ENCODE measurements around the gene PACRG.

The PACRG gene

GRCh38 chr6:163288915-163289314, 561.1 kb downstream of the PACRG start:
- no peak for TF ChIP-seq YY1 (IDR thresholded peaks at IDR 0.05; ENCODE audit: low read depth)
- TF ChIP-seq, protein P1, sequence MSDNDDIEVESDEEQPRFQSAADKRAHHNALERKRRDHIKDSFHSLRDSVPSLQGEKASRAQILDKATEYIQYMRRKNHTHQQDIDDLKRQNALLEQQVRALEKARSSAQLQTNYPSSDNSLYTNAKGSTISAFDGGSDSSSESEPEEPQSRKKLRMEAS (IDR thresholded peaks at IDR 0.05) = no peak
- no peak for TF ChIP-seq TCF12 (IDR thresholded peaks at IDR 0.05; ENCODE audit: low read depth)
- TF ChIP-seq, protein P2, sequence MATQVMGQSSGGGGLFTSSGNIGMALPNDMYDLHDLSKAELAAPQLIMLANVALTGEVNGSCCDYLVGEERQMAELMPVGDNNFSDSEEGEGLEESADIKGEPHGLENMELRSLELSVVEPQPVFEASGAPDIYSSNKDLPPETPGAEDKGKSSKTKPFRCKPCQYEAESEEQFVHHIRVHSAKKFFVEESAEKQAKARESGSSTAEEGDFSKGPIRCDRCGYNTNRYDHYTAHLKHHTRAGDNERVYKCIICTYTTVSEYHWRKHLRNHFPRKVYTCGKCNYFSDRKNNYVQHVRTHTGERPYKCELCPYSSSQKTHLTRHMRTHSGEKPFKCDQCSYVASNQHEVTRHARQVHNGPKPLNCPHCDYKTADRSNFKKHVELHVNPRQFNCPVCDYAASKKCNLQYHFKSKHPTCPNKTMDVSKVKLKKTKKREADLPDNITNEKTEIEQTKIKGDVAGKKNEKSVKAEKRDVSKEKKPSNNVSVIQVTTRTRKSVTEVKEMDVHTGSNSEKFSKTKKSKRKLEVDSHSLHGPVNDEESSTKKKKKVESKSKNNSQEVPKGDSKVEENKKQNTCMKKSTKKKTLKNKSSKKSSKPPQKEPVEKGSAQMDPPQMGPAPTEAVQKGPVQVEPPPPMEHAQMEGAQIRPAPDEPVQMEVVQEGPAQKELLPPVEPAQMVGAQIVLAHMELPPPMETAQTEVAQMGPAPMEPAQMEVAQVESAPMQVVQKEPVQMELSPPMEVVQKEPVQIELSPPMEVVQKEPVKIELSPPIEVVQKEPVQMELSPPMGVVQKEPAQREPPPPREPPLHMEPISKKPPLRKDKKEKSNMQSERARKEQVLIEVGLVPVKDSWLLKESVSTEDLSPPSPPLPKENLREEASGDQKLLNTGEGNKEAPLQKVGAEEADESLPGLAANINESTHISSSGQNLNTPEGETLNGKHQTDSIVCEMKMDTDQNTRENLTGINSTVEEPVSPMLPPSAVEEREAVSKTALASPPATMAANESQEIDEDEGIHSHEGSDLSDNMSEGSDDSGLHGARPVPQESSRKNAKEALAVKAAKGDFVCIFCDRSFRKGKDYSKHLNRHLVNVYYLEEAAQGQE (IDR thresholded peaks at IDR 0.05; ENCODE audit: low read depth) = no peak
- no peak for TF ChIP-seq EP300 (IDR thresholded peaks at IDR 0.05; ENCODE audit: borderline replicate concordance)
- TF ChIP-seq RAD21 (IDR thresholded peaks at IDR 0.05; ENCODE audit: low read depth) = no peak
- TF ChIP-seq TAF1 (IDR thresholded peaks at IDR 0.05; ENCODE audit: low read depth) = no peak
- no peak for TF ChIP-seq ZBTB7A (IDR thresholded peaks at IDR 0.05; ENCODE audit: low read depth)
- no peak for TF ChIP-seq EGR1 (IDR thresholded peaks at IDR 0.05)
- no peak for TF ChIP-seq NFIC (IDR thresholded peaks at IDR 0.05)
- no peak for TF ChIP-seq FOXM1 (IDR thresholded peaks at IDR 0.05; ENCODE audit: borderline replicate concordance, low read depth)
- TF ChIP-seq CEBPB (IDR thresholded peaks at IDR 0.05) = no peak
- no peak for TF ChIP-seq CREB1 (IDR thresholded peaks at IDR 0.05; ENCODE audit: low read depth)
- TF ChIP-seq, protein P3, sequence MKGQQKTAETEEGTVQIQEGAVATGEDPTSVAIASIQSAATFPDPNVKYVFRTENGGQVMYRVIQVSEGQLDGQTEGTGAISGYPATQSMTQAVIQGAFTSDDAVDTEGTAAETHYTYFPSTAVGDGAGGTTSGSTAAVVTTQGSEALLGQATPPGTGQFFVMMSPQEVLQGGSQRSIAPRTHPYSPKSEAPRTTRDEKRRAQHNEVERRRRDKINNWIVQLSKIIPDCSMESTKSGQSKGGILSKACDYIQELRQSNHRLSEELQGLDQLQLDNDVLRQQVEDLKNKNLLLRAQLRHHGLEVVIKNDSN (IDR thresholded peaks at IDR 0.05) = no peak
- no peak for TF ChIP-seq TEAD4 (IDR thresholded peaks at IDR 0.05)

DNA sequence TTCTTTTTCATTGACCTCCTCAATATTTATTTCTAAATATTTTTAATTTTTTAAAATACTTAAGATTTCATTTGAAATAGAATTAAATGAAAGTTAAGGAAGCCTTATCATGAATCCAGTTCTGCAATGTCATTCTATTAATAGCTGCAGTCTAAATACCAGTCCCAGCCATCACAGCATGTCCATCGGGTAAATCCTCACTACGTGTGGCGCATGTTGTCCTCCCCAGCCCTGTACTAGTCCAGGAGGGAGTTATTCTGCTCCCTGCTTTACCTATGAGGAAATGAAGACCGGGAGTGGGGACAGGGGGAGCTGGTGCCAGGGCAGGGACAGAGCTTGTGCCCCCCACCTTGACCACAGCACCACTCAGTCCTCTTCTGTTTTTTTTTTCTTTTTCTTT, 561.7 kb downstream of the PACRG start:
- TF ChIP-seq NFIC (IDR thresholded peaks at IDR 0.05) (no peak), FOXM1 (IDR thresholded peaks at IDR 0.05; ENCODE audit: borderline replicate concordance, low read depth) (no peak), TAF1 (IDR thresholded peaks at IDR 0.05; ENCODE audit: low read depth) (no peak), ZBTB7A (IDR thresholded peaks at IDR 0.05; ENCODE audit: low read depth) (no peak), EGR1 (IDR thresholded peaks at IDR 0.05) (no peak), TCF12 (IDR thresholded peaks at IDR 0.05; ENCODE audit: low read depth) (no peak), YY1 (IDR thresholded peaks at IDR 0.05; ENCODE audit: low read depth) (no peak), RAD21 (IDR thresholded peaks at IDR 0.05; ENCODE audit: low read depth) (no peak), TEAD4 (IDR thresholded peaks at IDR 0.05) (no peak), EP300 (IDR thresholded peaks at IDR 0.05; ENCODE audit: borderline replicate concordance) (no peak), CREB1 (IDR thresholded peaks at IDR 0.05; ENCODE audit: low read depth) (no peak), CEBPB (IDR thresholded peaks at IDR 0.05) (no peak)
- TF ChIP-seq, protein P3 (IDR thresholded peaks at IDR 0.05) = no peak
- TF ChIP-seq, protein P1 (IDR thresholded peaks at IDR 0.05) = no peak
- TF ChIP-seq, protein P2 (IDR thresholded peaks at IDR 0.05; ENCODE audit: low read depth) = no peak

DNA sequence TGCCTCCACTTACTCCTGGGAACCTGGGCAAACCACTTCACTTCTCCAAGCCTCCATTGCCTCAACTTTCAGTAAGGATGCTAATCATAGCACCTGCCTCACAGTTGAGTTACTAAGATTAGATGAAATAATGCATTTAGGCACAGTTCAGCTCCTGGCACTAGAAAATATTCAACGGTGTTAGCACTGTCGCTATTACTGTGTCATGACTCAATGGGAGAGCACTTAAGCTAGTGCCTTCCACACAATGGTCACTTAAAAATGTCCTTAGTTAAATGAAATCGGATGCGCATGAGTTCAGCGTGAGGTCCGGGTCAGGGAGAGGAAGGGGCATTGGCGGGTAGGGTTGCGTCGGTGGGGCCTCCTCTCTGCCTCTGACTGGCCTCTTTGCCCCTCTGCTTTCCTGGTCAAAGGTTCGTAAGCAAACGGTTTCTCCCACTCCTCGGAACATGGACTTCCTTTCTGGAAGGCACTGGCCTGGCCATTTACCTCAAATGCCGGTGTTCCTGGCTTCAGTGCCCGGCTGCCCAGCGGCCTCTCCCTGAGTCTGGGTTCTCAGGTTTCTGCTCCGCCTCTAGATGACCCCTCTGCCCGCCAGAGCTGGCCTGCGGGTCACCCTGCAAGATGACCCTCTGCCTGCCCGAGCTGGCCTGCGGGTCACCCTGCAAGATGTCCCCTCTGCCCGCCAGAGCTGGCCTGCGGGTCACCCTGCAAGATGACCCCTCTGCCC, 562.9 kb downstream of the PACRG start:
- TF ChIP-seq, protein P2 (IDR thresholded peaks at IDR 0.05; ENCODE audit: low read depth) = no peak
- TF ChIP-seq ZBTB7A (IDR thresholded peaks at IDR 0.05; ENCODE audit: low read depth) = no peak
- TF ChIP-seq EGR1 (IDR thresholded peaks at IDR 0.05) = no peak
- no peak for TF ChIP-seq FOXM1 (IDR thresholded peaks at IDR 0.05; ENCODE audit: borderline replicate concordance, low read depth)
- no peak for TF ChIP-seq RAD21 (IDR thresholded peaks at IDR 0.05; ENCODE audit: low read depth)
- TF ChIP-seq, protein P3 (IDR thresholded peaks at IDR 0.05) = no peak
- no peak for TF ChIP-seq TCF12 (IDR thresholded peaks at IDR 0.05; ENCODE audit: low read depth)
- no peak for TF ChIP-seq CEBPB (IDR thresholded peaks at IDR 0.05)
- no peak for TF ChIP-seq EP300 (IDR thresholded peaks at IDR 0.05; ENCODE audit: borderline replicate concordance)
- TF ChIP-seq TEAD4 (IDR thresholded peaks at IDR 0.05) = no peak
- no peak for TF ChIP-seq YY1 (IDR thresholded peaks at IDR 0.05; ENCODE audit: low read depth)
- no peak for TF ChIP-seq CREB1 (IDR thresholded peaks at IDR 0.05; ENCODE audit: low read depth)
- no peak for TF ChIP-seq TAF1 (IDR thresholded peaks at IDR 0.05; ENCODE audit: low read depth)
- TF ChIP-seq NFIC (IDR thresholded peaks at IDR 0.05) = no peak
- TF ChIP-seq, protein P1 (IDR thresholded peaks at IDR 0.05) = no peak

Data from Ishikawa (cell line).